ENCODE data around the gene ARHGAP31. TPM values are rescaled to one million over a fixed set of nuclear protein-coding genes. Genes with fewer than 3 reads are reported as not detected.
A peak's percentile ranks its signal among the peaks of the same experiment; 100 is the strongest.
"Not testable (repeated sequence)": the region's sequence is repeated elsewhere in the genome, so short reads cannot be mapped to it uniquely, and the experiment has no call there.

Gene ARHGAP31
- total and polyA plus RNA-seq, 5 donors, result 14.6 to 52.3 (median 45.1) TPM

DNA sequence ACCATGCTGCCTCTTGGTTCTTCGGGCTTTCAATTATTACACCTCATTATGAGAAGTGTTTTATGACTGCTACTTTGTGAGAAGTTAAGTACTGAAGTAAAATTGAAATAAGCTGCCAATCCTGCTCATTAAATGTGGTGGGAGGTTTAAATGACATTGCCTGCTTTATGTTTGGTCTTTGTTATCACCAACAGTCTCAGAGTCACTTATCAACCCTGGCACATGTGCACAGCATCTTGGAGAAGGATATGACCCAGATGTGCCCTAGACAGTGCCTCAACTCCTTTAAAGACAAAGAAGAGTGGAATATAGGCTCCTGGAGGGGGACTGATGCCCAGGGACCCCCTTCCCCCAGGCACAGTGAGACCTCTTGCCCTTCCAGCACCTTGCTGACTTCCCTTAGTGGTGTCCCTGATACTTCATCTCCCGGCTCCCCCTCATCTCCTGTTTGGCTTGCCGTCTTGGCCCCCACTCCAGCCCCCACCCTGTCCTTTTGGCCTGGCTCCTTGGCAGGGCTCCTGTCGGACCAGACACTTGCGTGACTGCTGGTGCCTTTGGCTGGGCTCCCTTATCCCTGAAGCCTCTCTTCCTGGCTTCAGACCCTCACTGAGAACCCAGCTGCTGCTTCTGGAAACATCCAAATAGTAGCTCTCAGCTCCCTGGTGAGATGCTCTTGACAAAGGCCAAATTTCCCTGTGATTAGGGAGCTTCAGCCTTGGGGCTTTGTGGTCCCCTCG lies 39.8 kb downstream of the ARHGAP31 start:
- no peak overlapping the region for H3K4me3 ChIP-seq (ENCODE audit: low read length)
- DNase-seq, result peak; percentile 79 to 90 (median 90)
- peaks cover 12% of the 10 kb centered on the region for H3K4me1 ChIP-seq (ENCODE audit: control insufficient read depth, insufficient read depth, low read length)
- peak; percentile 79 to 81 for ATAC-seq
- H3K9me3 ChIP-seq (ENCODE audit: control insufficient read depth, low read length), result no peaks in the 10 kb centered on the region
- intact Hi-C loops (cut with DNase I), result no loop called here
- no peak overlapping the region for H3K27ac ChIP-seq (ENCODE audit: low read length)
- WGBS, result 18% methylated on average over 6 of the region's 6 CpGs
- H3K27me3 ChIP-seq (ENCODE audit: control insufficient read depth, insufficient read depth), result no peaks in the 10 kb centered on the region

DNA sequence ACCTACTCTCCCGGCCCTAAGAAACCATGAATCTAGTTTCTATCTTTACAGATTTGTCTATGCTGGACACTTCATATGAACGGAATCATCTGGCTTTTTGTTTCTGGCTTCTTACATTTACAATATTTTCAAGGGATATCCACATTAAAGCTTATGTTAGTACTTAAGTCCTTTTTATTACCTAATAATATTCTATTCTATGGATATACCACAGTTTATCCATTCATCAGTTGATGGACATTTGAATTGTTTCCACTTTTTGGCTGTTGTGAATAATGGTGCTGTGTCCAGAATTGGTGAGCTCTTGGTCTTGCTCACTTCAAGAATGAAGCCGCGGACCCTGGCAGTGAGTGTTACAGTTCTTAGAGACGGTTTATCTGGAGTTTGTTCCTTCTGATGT lies 42.6 kb downstream of the ARHGAP31 start:
- Histone ChIP-seq H3K4me3 (ENCODE audit: low read length) (no peak overlapping the region), H3K27ac (ENCODE audit: low read length) (no peak overlapping the region), H3K9me3 (ENCODE audit: control insufficient read depth, low read length) (no peaks in the 10 kb centered on the region), H3K27me3 (ENCODE audit: control insufficient read depth, insufficient read depth) (no peaks in the 10 kb centered on the region), H3K4me1 (ENCODE audit: control insufficient read depth, insufficient read depth, low read length) (peaks cover 3% of the 10 kb centered on the region)
- WGBS, result 98% methylated on average over 5 of the region's 5 CpGs
- ATAC-seq, result no peak
- no peak for DNase-seq
- intact Hi-C loops (cut with DNase I), result loop anchor here in 1 of 4 donors (5.0 kb wide), 1 partner anchor 40 kb away; no protein-coding TSS in a partner anchor

GRCh38 chr3:119337407-119337806 lies 43.2 kb downstream of the ARHGAP31 start:
- H3K4me1 ChIP-seq (ENCODE audit: control insufficient read depth, insufficient read depth, low read length); H3K27ac ChIP-seq (ENCODE audit: low read length); DNase-seq; H3K27me3 ChIP-seq (ENCODE audit: control insufficient read depth, insufficient read depth); ATAC-seq; H3K9me3 ChIP-seq (ENCODE audit: control insufficient read depth, low read length); H3K4me3 ChIP-seq (ENCODE audit: low read length): not testable (repeated sequence)
- WGBS, result 97% methylated on average over 6 of the region's 6 CpGs
- intact Hi-C loops (cut with DNase I), result loop anchor here in 1 of 4 donors (5.0 kb wide), 1 partner anchor 40 kb away; no protein-coding TSS in a partner anchor

- intact Hi-C loops (cut with DNase I), result loop anchor here in 1 of 4 donors (5.0 kb wide), 1 partner anchor 41 kb away; no protein-coding TSS in a partner anchor
- ATAC-seq (no peak), DNase-seq (no peak)
- Histone ChIP-seq H3K4me1 (ENCODE audit: control insufficient read depth, insufficient read depth, low read length) (peaks cover 4% of the 10 kb centered on the region), H3K4me3 (ENCODE audit: low read length) (no peak overlapping the region), H3K27me3 (ENCODE audit: control insufficient read depth, insufficient read depth) (no peaks in the 10 kb centered on the region), H3K27ac (ENCODE audit: low read length) (no peak overlapping the region), H3K9me3 (ENCODE audit: control insufficient read depth, low read length) (no peaks in the 10 kb centered on the region)
These were observed 44.6 kb downstream of the ARHGAP31 start for GRCh38 chr3:119338754-119339153.

GRCh38 chr3:119340014-119340413 lies 45.8 kb downstream of the ARHGAP31 start:
- H3K4me3 ChIP-seq (ENCODE audit: low read length), result no peak overlapping the region
- 81% methylated on average over 1 of the region's 1 CpG for WGBS

GRCh38 chr3:119340446-119340845 lies 46.3 kb downstream of the ARHGAP31 start:
- Histone ChIP-seq H3K4me1 (ENCODE audit: control insufficient read depth, insufficient read depth, low read length) (peaks cover 4% of the 10 kb centered on the region), H3K4me3 (ENCODE audit: low read length) (no peak overlapping the region), H3K9me3 (ENCODE audit: control insufficient read depth, low read length) (no peaks in the 10 kb centered on the region), H3K27ac (ENCODE audit: low read length) (peak overlapping the region; percentile 36), H3K27me3 (ENCODE audit: control insufficient read depth, insufficient read depth) (no peaks in the 10 kb centered on the region)
- WGBS, result 56% methylated on average over 5 of the region's 5 CpGs
- ATAC-seq (peak; percentile 46 to 59), DNase-seq (peak in 1 of 3 donors; percentile 70)
- intact Hi-C loops (cut with DNase I), result loop anchor here in 1 of 4 donors (10.0 kb wide), 1 partner anchor 46 kb away; the partner anchor contains the start of gene ARHGAP31

More at GRCh38 chr3:119340014-119340413, 45.8 kb downstream of the ARHGAP31 start:
- peaks cover 2% of the 10 kb centered on the region for H3K4me1 ChIP-seq (ENCODE audit: control insufficient read depth, insufficient read depth, low read length)
- DNase-seq, result no peak
- intact Hi-C loops (cut with DNase I), result loop anchor here in 1 of 4 donors (10.0 kb wide), 1 partner anchor 45 kb away; the partner anchor contains the start of gene ARHGAP31
- no peak for ATAC-seq
- no peak overlapping the region for H3K27ac ChIP-seq (ENCODE audit: low read length)
- H3K27me3 ChIP-seq (ENCODE audit: control insufficient read depth, insufficient read depth), result no peaks in the 10 kb centered on the region
- no peaks in the 10 kb centered on the region for H3K9me3 ChIP-seq (ENCODE audit: control insufficient read depth, low read length)

GRCh38 chr3:119342176-119342575 lies 48.0 kb downstream of the ARHGAP31 start:
- H3K4me3 ChIP-seq (ENCODE audit: low read length), result no peak overlapping the region
- intact Hi-C loops (cut with DNase I), result loop anchor here in 1 of 4 donors (10.0 kb wide), 1 partner anchor 47 kb away; the partner anchor contains the start of gene ARHGAP31
- no peaks in the 10 kb centered on the region for H3K27me3 ChIP-seq (ENCODE audit: control insufficient read depth, insufficient read depth)
- H3K27ac ChIP-seq (ENCODE audit: low read length), result no peak overlapping the region
- H3K4me1 ChIP-seq (ENCODE audit: control insufficient read depth, insufficient read depth, low read length), result peaks cover 10% of the 10 kb centered on the region
- WGBS, result 72% methylated on average over 1 of the region's 1 CpG
- ATAC-seq (no peak), DNase-seq (no peak)
- H3K9me3 ChIP-seq (ENCODE audit: control insufficient read depth, low read length), result no peaks in the 10 kb centered on the region

- intact Hi-C loops (cut with DNase I), result loop anchor here in 1 of 4 donors (10.0 kb wide), 1 partner anchor 49 kb away; the partner anchor contains the start of gene ARHGAP31
- H3K4me1 ChIP-seq (ENCODE audit: control insufficient read depth, insufficient read depth, low read length), result peaks cover 10% of the 10 kb centered on the region
- no peak for ATAC-seq
- no peak overlapping the region for H3K4me3 ChIP-seq (ENCODE audit: low read length)
- no peak overlapping the region for H3K27ac ChIP-seq (ENCODE audit: low read length)
- DNase-seq, result no peak
- H3K9me3 ChIP-seq (ENCODE audit: control insufficient read depth, low read length), result no peaks in the 10 kb centered on the region
- H3K27me3 ChIP-seq (ENCODE audit: control insufficient read depth, insufficient read depth), result no peaks in the 10 kb centered on the region
- WGBS, result 71% methylated on average over 5 of the region's 5 CpGs
These were observed 49.5 kb downstream of the ARHGAP31 start for GRCh38 chr3:119343719-119344118.

DNA sequence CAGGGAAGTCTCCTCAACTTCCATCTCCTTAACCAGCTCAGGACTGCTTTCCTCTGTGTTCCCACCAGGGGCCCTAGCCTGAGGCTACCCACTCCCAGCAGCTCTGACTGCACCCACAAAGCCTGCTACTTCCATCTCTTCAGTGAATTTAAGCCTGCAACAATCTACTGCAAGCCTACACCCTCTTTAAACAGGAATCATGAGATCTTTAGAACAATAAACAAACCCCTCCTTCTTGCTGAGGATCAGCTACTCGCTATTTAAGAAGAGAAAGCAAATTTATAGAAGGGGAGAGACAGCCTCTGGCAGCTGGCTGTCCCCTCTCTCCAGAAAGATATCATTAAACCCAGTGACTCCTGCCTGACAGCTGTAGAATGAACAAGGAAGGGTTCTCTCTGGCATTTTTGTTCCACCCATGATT lies 51.9 kb downstream of the ARHGAP31 start:
- Histone ChIP-seq H3K4me1 (ENCODE audit: control insufficient read depth, insufficient read depth, low read length) (peaks cover 19% of the 10 kb centered on the region), H3K9me3 (ENCODE audit: control insufficient read depth, low read length) (no peaks in the 10 kb centered on the region), H3K27me3 (ENCODE audit: control insufficient read depth, insufficient read depth) (no peaks in the 10 kb centered on the region), H3K4me3 (ENCODE audit: low read length) (no peak overlapping the region), H3K27ac (ENCODE audit: low read length) (no peak overlapping the region)
- intact Hi-C loops (cut with DNase I), result loop anchor here in 1 of 4 donors (10.0 kb wide), 1 partner anchor 51 kb away; the partner anchor contains the start of gene ARHGAP31
- ATAC-seq (peak in 1 of 2 donors; percentile 19), DNase-seq (no peak)
- WGBS, result 40% methylated on average over 1 of the region's 1 CpG

GRCh38 chr3:119347036-119347435 lies 52.9 kb downstream of the ARHGAP31 start:
- no peak for ATAC-seq
- no peak for DNase-seq
- Histone ChIP-seq H3K4me1 (ENCODE audit: control insufficient read depth, insufficient read depth, low read length) (peaks cover 24% of the 10 kb centered on the region), H3K27ac (ENCODE audit: low read length) (no peak overlapping the region), H3K9me3 (ENCODE audit: control insufficient read depth, low read length) (no peaks in the 10 kb centered on the region), H3K27me3 (ENCODE audit: control insufficient read depth, insufficient read depth) (no peaks in the 10 kb centered on the region), H3K4me3 (ENCODE audit: low read length) (no peak overlapping the region)
- WGBS, result 89% methylated on average over 3 of the region's 3 CpGs
- intact Hi-C loops (cut with DNase I), result loop anchor here in 1 of 4 donors (10.0 kb wide), 1 partner anchor 52 kb away; the partner anchor contains the start of gene ARHGAP31

All from right cardiac atrium (tissue), 5 donors.